GM12874 (cell line): ENCODE data around the gene TMEM158.

Experiments
- TF ChIP-seq, protein P1 (sequence below): IDR thresholded peaks from 2 replicates; pipeline ENCODE4 v1.5.1; 2011; ENCODE audit warnings: low read depth, mild to moderate bottlenecking, control low read depth, low read length, moderate library complexity; ENCODE audit not compliant: insufficient read depth

Gene TMEM158

DNA sequence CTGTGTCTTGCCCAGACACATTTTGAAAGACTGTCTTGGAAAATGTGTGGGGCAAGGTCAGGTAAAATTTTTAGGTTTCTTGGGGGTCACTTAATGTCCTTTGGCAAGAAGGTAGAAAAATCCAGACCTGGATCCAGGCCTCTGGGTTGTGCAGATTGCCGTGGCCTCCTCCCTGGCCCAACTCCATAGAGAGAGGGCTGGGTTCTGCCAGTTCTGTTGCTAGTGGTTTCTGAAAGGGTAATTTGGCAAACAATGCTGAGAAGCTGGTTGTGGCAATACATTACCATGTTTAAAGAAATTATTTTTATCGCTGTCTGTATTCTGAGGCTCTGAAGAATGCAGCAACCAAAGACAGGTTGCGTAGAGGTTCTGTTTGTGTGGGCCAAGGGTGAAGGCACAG, 20.2 kb upstream of the TMEM158 start:
- TF ChIP-seq, protein P1, sequence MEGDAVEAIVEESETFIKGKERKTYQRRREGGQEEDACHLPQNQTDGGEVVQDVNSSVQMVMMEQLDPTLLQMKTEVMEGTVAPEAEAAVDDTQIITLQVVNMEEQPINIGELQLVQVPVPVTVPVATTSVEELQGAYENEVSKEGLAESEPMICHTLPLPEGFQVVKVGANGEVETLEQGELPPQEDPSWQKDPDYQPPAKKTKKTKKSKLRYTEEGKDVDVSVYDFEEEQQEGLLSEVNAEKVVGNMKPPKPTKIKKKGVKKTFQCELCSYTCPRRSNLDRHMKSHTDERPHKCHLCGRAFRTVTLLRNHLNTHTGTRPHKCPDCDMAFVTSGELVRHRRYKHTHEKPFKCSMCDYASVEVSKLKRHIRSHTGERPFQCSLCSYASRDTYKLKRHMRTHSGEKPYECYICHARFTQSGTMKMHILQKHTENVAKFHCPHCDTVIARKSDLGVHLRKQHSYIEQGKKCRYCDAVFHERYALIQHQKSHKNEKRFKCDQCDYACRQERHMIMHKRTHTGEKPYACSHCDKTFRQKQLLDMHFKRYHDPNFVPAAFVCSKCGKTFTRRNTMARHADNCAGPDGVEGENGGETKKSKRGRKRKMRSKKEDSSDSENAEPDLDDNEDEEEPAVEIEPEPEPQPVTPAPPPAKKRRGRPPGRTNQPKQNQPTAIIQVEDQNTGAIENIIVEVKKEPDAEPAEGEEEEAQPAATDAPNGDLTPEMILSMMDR, result no peak

DNA sequence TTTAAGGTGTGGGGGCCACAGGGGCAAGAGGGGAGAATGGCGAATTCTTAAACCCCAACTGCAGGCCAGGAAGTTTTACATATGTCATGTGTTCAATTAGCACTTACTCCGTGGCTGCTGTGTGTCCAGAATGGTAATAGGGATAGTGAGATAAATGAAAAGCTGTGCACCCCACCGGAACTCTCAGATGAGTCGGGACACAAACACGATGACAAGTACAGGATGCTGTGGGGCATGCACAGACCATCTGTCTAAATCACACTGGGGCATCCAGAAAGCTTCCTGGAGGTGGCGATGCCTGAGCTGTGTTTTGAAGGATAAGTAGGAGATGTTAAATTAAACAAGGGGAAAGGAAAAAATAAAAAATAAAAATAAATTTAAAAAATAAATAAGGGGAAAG, 18.3 kb upstream of the TMEM158 start:
- TF ChIP-seq, protein P1, result no peak

DNA sequence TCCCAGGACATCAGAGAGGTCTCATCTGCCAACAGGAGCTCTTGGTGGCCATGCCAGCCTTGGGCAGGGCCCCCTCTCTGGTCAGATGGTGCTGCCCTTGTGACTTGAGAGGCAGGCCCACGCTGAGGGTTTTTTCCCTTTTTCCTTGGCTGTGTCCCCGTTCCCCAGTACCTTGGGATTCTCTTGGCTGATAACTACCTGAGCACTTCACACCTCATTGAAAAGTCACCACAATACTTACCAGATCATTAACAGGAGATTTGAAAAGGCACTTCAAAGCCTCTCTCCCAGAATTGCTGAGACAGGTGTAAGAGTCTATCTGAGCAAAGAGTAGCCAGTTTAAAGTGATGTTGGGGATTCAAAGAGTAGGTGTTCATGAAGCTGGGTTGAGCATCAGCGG, 15.1 kb upstream of the TMEM158 start:
- TF ChIP-seq, protein P1, result no peak

DNA sequence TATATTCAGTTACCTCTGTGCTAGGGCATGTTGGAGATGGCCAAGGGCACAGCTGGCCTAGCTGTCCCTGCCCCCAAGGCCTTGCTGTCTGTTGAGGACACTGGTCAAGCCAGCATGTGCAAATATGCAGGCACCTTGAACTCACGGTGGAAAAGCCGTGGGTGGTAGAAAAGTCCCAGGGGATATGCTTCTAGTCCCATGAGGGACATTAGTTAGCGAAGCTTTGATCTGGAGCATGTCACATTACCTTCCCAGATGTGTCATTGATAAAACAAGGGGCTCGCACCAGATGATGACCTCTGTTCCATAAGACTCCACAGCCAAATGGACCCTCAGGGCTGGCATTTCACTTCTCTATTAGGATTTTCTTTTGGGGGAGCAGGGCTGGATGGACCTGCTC, 14.2 kb upstream of the TMEM158 start:
- TF ChIP-seq, protein P1, result no peak

DNA sequence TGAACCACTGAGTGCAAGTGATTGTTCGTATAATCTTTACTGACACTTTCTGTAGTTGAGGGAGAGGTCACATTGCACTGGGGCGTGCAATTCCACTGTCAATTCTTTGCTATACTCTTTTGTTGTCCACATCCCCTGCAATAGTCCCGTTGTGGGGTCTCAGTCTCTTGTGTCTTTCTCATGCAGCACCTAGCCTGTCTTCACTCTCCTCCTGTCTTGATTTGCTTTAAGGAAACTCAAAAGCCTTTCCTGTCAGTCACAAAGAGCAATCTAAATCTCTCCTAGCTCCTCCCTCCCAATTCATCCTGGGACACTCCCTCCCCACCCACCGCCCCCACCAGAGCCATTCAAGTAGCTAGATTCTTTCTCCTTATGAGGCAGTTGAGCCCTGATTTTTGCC, 13.2 kb upstream of the TMEM158 start:
- TF ChIP-seq, protein P1, result no peak

DNA sequence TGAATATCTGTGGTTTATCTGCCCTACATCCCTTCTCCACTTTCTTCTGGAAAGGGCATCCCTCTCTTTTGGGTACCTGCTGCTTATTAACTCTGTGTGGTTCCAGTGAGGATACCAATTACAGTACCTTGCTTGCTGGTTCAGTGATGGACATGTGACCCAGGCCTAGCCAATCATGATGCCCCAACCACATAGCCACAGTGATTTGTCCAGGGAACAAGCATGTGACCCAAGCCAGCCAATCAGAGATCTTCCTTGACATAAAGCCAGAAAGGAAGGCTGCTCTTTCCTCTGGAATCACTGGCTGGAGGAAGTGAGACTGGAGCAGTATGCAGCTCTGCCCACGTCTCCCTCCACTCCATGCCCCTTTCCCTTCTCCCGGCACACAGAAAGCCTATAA, 10.9 kb upstream of the TMEM158 start:
- TF ChIP-seq, protein P1, result no peak

DNA sequence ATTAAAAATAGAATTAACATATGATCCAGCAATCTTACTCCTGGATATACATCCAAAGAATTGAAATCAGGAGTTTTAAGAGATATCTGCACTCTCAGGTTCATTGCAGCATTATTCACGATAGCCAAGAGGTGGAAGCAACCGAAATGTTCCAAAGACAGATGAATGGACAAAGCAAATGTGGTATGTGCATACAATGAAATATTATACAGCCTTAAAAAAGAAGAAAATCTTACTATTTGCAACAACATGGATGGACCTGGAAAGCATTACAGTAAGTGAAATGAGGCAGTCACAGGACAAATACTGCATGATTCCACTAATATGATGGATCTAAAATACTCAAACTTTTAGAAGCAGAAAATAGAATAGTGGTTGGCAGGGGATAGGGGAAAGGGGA, 9.3 kb upstream of the TMEM158 start:
- TF ChIP-seq, protein P1, result no peak

DNA sequence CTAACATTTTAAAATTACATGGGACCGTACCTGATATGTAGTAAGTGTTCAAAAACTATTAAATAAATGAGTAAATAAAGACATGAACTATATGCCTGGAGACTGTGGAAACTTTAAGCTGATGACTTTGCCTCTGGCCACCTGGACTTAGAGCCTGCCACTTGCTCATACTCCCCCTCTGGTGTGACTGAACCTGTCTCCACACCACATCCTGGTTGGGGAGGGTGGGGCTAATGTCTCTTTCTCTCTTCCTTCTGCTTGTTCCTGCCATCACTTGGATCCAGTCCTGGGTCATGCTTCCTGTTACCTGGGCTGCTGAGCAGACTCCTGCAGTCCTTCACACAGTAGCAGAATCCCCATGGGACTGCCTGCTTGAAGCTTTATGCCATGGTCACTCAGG, 8.2 kb upstream of the TMEM158 start:
- TF ChIP-seq, protein P1, result no peak
